Measurements from ENCODE around the gene MYO3B. TPM values are rescaled to one million over a fixed set of nuclear protein-coding genes. Genes with fewer than 3 reads are reported as not detected.
"Not testable (repeated sequence)": the region's sequence is repeated elsewhere in the genome, so short reads cannot be mapped to it uniquely, and the experiment has no call there.

The MYO3B gene
- total RNA-seq, 1 donor from 2014 or later = not detected

DNA sequence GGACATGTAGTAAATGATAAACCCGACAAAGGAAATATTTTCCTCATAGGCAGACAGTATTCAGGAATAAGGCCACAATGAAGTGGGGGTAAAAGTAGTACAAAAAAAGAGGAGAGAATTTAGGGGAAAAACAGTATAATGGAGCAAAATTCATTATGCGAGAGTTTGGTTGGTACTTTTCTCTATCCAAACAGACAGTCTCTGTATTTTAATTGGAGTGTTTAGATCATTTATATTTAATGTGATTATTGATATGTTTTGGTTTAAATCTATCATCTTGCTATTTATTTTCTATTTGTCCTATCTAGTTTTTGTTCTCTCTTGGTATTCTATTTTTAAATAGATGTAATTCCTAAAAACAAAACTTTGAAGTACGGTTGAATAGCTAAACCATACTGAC lies 366.9 kb downstream of the MYO3B start:
- H3K9me3 Mint-ChIP-seq (ENCODE audit: low read depth) = peaks cover 13% of the 10 kb centered on the region
- no peak overlapping the region for H3K27ac Mint-ChIP-seq (ENCODE audit: unreplicated experiment)
- DNase-seq (ENCODE audit: low spot score) = no peak
- no peak overlapping the region for H3K4me3 Mint-ChIP-seq (ENCODE audit: unreplicated experiment)
- H3K27me3 Mint-ChIP-seq (ENCODE audit: low read depth) = peaks cover 22% of the 10 kb centered on the region
- TF ChIP-seq, protein P1, sequence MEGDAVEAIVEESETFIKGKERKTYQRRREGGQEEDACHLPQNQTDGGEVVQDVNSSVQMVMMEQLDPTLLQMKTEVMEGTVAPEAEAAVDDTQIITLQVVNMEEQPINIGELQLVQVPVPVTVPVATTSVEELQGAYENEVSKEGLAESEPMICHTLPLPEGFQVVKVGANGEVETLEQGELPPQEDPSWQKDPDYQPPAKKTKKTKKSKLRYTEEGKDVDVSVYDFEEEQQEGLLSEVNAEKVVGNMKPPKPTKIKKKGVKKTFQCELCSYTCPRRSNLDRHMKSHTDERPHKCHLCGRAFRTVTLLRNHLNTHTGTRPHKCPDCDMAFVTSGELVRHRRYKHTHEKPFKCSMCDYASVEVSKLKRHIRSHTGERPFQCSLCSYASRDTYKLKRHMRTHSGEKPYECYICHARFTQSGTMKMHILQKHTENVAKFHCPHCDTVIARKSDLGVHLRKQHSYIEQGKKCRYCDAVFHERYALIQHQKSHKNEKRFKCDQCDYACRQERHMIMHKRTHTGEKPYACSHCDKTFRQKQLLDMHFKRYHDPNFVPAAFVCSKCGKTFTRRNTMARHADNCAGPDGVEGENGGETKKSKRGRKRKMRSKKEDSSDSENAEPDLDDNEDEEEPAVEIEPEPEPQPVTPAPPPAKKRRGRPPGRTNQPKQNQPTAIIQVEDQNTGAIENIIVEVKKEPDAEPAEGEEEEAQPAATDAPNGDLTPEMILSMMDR (IDR thresholded peaks at IDR 0.05) = no peak
- peaks cover 9% of the 10 kb centered on the region for H3K36me3 Mint-ChIP-seq (ENCODE audit: low read depth)
- no peaks in the 10 kb centered on the region for H3K4me1 Mint-ChIP-seq (ENCODE audit: low read depth)

DNA sequence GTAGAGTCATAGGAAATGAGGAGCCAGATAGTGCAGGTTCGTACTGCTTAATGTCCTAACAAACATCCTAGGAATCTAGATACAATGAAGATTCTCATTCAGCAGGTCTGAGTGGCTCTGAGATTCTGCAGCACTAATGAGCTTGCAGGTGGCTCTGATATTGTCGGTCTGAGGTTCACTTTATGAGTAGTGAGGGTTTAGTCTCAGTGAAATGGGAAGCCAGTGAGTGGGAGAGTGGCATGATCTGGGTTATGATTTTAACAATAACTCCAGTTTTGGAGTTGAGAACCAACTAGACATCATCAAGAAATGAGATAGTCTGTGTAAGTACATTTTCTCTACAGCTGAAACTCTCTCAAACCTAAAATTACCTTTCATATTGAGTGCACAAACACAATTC lies 370.4 kb downstream of the MYO3B start:
- H3K27ac Mint-ChIP-seq (ENCODE audit: unreplicated experiment) = no peak overlapping the region
- no peak for DNase-seq (ENCODE audit: low spot score)
- H3K4me3 Mint-ChIP-seq (ENCODE audit: unreplicated experiment) = no peak overlapping the region
- peaks cover 13% of the 10 kb centered on the region for H3K27me3 Mint-ChIP-seq (ENCODE audit: low read depth)
- H3K4me1 Mint-ChIP-seq (ENCODE audit: low read depth) = no peaks in the 10 kb centered on the region
- peaks cover 24% of the 10 kb centered on the region for H3K9me3 Mint-ChIP-seq (ENCODE audit: low read depth)
- H3K36me3 Mint-ChIP-seq (ENCODE audit: low read depth) = peaks cover 15% of the 10 kb centered on the region
- TF ChIP-seq, protein P1 (IDR thresholded peaks at IDR 0.05) = no peak

DNA sequence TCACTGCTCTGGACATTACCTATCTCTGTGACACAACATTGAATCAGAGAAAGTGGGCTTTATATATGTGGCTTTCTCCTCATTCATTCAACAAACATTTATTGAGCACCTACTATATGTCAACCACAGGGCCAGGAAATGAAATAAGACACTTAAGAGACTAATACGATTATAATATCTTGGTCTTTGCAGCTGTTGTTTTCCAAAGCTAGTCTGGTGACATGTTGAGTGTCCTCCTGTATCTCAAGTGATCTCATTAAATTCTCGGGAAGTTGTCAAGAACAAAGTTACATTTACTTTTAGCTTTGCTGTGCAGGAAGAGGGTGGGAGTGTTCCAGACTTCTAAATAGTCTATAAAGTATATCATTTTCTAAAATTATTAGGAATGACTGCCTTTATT lies 372.6 kb downstream of the MYO3B start:
- DNase-seq (ENCODE audit: low spot score) = no peak
- Mint-ChIP-seq H3K4me1 (ENCODE audit: low read depth) (peaks cover 22% of the 10 kb centered on the region), H3K36me3 (ENCODE audit: low read depth) (peaks cover 11% of the 10 kb centered on the region), H3K27ac (ENCODE audit: unreplicated experiment) (no peak overlapping the region), H3K9me3 (ENCODE audit: low read depth) (peaks cover 20% of the 10 kb centered on the region), H3K27me3 (ENCODE audit: low read depth) (peaks cover 11% of the 10 kb centered on the region), H3K4me3 (ENCODE audit: unreplicated experiment) (no peak overlapping the region)
- TF ChIP-seq, protein P1 (IDR thresholded peaks at IDR 0.05) = no peak

DNA sequence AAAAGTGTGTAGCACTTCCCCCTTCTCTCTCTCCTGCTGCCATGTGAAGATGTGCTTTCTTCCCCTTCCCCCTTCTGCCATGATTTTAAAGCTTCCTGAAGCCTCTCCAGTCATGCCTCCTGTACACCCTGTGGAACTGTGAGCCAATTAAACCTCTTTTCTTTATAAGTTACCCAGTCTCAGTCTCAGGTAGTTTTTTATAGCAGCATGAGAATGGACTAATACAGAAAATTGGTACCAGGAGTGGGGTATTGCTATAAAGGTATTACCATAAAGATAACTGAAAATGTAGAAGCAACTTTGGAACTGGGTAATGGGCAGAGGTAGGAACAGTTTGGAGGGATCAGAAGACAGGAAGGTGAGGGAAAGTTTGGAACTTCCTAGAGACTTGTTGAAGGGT lies 374.0 kb downstream of the MYO3B start:
- H3K36me3 Mint-ChIP-seq (ENCODE audit: low read depth); H3K27ac Mint-ChIP-seq (ENCODE audit: unreplicated experiment); H3K4me3 Mint-ChIP-seq (ENCODE audit: unreplicated experiment); DNase-seq (ENCODE audit: low spot score); H3K27me3 Mint-ChIP-seq (ENCODE audit: low read depth): not testable (repeated sequence)
- Mint-ChIP-seq H3K9me3 (ENCODE audit: low read depth) (peaks cover 15% of the 10 kb centered on the region), H3K4me1 (ENCODE audit: low read depth) (peaks cover 22% of the 10 kb centered on the region)

DNA sequence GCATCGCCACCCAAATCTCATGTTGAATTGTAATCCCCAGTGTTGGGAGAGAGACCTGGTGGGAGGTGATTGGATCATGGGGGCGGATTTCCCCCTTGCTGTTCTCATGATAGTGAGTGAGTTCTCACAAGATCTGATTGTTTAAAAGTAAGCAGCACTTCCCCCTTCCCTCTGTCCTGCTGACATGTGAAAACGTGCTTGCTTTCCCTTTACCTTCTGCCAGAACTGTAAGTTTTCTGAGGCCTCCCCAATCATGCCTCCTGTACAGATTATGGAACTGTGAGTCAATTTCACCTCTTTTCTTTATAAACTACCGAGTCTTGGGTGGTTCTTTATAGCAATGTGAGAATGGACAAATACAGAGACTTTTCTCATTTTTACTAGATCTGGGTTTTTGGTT lies 375.8 kb downstream of the MYO3B start:
- TF ChIP-seq, protein P1 (IDR thresholded peaks at IDR 0.05) = no peak
- DNase-seq (ENCODE audit: low spot score) = no peak
- Mint-ChIP-seq H3K4me3 (ENCODE audit: unreplicated experiment) (no peak overlapping the region), H3K27me3 (ENCODE audit: low read depth) (peaks cover 3% of the 10 kb centered on the region), H3K27ac (ENCODE audit: unreplicated experiment) (peak overlapping the region; percentile 86), H3K36me3 (ENCODE audit: low read depth) (peaks cover 6% of the 10 kb centered on the region), H3K4me1 (ENCODE audit: low read depth) (peaks cover 22% of the 10 kb centered on the region), H3K9me3 (ENCODE audit: low read depth) (peaks cover 15% of the 10 kb centered on the region)

DNA sequence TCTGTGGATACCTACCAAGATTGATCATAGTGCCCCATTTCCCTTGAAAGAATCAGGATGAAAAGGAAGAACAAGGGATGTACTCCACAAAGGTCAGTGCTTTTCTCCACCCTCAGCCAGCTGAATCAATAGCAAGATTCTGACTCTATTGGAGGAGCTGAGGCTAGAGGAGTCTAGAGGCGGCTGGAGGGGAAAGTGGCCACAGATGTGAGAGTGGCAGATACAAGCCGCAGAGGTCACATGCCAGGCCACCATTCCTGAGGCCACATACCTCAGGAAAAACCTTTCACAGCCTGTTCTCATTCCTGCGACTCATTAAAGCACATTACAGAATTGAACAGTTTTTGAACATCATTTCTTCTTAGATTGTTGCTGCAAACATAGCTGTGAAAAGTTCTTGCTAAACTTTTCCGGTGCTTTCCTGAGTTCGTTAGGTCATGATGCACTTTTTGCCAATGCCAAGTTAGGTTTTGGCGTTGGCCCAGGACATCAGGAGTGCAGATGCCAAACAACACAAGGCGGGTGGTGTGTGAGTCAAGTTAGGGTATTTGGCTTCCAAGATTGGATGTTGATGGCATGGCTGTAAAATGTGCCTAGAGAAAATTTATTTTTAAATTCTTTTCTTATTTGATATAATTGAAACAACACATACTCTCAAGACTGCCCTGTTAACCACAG lies 376.5 kb downstream of the MYO3B start:
- no peak for DNase-seq (ENCODE audit: low spot score)
- Mint-ChIP-seq H3K27me3 (ENCODE audit: low read depth) (peaks cover 5% of the 10 kb centered on the region), H3K27ac (ENCODE audit: unreplicated experiment) (peak overlapping the region; percentile 86), H3K4me1 (ENCODE audit: low read depth) (peaks cover 22% of the 10 kb centered on the region), H3K4me3 (ENCODE audit: unreplicated experiment) (no peak overlapping the region), H3K9me3 (ENCODE audit: low read depth) (peaks cover 15% of the 10 kb centered on the region), H3K36me3 (ENCODE audit: low read depth) (peaks cover 6% of the 10 kb centered on the region)
- TF ChIP-seq, protein P1 (IDR thresholded peaks at IDR 0.05) = no peak

Measured in chondrocyte (in vitro differentiated cells).